ENCODE data around the gene TP53BP2. TPM values are rescaled to one million over a fixed set of nuclear protein-coding genes. Genes with fewer than 3 reads are reported as not detected.
"Not testable (repeated sequence)": the region's sequence is repeated elsewhere in the genome, so short reads cannot be mapped to it uniquely, and the experiment has no call there.

Gene TP53BP2
- total RNA-seq, 2 donors from 2014 or later: 27.4 to 34.3 TPM

DNA sequence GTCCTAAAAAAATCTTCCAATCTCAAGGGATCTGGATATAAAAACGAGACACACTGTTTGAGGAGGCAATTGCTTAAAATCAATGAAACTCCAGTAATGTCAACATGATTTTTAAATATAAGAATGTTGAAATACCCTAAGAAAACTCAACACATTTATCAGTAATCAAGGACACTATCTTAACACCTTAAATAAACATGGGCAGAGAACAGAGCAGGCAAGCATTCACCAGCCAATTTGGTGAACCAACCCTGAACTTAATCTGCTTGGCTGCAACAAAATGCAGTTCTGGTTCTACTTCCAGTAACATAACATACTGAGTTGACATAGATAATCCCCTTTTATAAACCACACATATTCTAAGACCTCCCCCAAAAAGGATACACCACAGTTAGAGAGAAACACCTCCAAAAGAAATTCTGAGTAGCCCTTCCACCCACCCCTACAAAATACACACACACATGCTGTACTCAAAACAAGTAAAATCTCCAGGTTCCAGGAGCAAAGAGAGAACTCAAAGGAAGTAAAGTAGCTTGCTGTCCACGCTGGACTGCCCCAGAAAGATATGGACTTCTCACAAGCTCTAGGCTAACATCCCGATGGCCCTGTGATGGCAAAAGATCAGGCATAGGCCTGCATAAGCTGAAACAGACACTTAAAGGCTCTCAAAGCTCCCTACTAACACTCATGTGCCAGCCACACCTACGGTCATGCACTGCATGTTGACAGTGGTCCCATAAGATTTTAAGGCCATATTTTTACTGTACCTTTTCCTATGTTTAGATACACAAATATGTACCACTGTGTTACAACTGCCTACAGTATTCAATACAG, 30.5 kb downstream of the TP53BP2 start:
- ATAC-seq (no peak), DNase-seq (no peak)
- intact Hi-C loops (cut with DNase I, micrococcal nuclease): no loop called here

- ATAC-seq (no peak), DNase-seq (no peak)
- intact Hi-C loops (cut with DNase I, micrococcal nuclease): no loop called here
Observed at GRCh38 chr1:223813645-223814044, 32.1 kb downstream of the TP53BP2 start.

DNA sequence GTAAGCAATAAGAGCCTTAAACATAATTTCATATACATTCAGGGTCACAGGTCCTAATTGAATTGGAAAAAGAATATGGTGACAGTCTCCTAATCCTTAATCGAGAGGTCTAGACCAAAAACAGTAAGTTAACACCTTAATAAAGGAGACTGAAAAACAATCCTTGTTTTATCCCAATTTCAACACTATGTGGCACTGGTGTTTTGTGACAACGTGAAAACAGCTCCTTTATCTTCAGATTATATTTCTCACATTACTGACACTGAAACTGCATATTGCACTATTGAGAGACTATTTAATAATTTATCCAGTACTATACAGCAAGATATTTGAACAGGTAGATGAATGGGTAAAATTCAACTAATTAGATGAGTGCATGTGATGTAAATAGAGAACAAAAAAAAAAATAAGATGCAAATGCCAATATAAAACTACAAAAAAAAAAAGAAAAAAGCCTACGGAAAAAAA, 34.1 kb downstream of the TP53BP2 start:
- ATAC-seq (peak; percentile 66), DNase-seq (no peak)
- intact Hi-C loops (cut with DNase I, micrococcal nuclease): no loop called here

GRCh38 chr1:223810586-223810985, 35.2 kb downstream of the TP53BP2 start:
- intact Hi-C loops (cut with DNase I, micrococcal nuclease): no loop called here
- DNase-seq (no peak), ATAC-seq (no peak)

- ATAC-seq; intact Hi-C loops (cut with DNase I, micrococcal nuclease); DNase-seq: not testable (repeated sequence)
Observed at GRCh38 chr1:223809905-223810304, 35.8 kb downstream of the TP53BP2 start.

DNA sequence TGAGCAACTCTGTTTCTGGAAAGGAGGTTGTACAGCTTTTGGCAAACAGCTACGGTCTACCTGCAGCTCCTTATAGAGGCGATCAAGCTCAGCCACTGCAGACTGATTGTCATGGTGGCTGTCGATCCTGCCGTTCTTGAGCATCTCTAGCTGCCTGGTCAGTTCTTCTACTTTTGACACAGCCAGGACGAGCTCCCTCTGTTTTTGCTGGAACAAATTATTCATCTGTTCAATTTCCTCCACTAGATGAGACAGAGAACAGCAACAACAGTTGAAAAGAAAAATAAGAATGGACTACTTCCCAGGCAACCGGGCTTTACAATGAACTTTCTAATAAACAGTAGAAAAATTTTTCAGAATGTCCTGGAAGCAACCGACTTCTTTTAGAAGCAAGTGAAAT, 42.5 kb downstream of the TP53BP2 start:
- intact Hi-C loops (cut with DNase I, micrococcal nuclease): no loop called here
- ATAC-seq (no peak), DNase-seq (no peak)

- DNase-seq (no peak), ATAC-seq (no peak)
- intact Hi-C loops (cut with DNase I, micrococcal nuclease): no loop called here
Observed at GRCh38 chr1:223802602-223803001, 43.1 kb downstream of the TP53BP2 start.

DNA sequence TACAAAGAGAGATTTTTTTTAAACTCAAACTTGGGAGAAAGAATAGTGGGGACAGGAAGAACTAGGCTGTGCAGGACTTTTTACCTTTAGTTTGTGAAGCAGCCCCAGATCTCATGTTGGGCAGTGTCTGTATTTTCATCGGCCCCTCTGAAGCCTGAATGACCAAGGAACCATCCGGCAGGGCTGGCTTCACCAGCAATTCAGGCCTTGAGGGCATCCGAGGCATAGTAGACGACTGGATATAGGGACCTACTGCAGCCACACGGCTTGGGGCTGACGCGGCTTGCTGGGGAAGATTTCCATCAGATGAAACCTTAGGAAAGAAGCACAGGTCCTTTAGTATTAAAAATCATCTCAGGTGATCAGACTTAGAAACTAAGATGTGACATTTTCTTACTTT, 43.7 kb downstream of the TP53BP2 start:
- no peak for DNase-seq
- intact Hi-C loops (cut with DNase I, micrococcal nuclease): no loop called here

DNA sequence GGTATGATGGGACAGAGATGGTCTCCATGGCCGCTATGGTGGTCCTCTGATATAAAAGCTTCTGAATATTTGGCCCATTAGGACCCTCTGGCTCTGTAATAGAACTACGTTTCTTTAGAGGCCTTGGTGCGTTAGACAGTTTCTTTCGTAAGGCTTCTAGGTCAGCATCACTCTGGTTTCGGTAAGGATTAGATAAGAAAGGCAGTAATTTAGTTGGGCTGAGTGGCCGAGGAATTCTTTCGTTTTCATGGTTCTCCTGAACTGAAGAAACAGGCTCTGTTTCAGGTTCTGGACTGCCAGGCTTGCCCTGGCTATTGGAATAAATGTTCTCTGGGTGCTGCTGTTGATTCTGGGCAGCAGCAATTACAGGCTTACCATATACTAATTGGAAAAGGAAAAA, 49.5 kb downstream of the TP53BP2 start:
- intact Hi-C loops (cut with DNase I, micrococcal nuclease): no loop called here
- no peak for ATAC-seq
- no peak for DNase-seq

More for the DNA sequence above, 43.7 kb downstream of the TP53BP2 start:
- ATAC-seq: no peak

DNA sequence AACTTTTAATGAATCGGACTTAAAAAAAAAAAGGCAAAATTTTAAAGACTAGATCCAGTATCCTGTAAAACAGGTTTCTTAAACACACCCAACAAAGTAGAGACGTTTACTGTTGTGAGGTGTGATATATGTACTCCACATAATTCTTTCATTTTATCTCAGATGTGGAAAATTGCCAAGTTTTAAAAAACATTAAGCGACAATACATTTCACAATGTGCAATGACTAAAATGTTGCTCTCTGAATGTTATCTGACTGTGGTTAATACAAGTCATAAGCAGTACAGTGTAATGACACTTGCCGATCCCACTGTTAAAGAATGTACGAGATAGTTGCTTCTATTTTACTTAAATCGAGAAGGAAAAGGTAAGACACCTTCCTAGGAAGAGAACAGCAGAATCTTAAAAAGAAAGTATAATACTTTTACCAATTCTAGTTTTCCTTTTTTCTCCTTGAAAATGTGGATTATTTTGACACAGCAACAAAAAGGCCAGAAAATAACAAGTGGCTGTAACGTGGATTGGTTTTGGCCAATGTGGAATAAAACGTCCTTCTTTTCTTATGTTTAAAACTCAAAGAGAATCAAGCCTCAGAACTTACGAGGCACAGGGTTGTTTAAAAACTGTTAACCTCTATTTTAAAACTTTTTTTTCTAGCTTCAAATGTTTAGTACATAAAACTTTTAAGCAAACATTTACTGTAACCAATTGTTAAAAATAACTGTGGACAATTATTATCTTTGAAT, 51.4 kb downstream of the TP53BP2 start:
- intact Hi-C loops (cut with DNase I, micrococcal nuclease): no loop called here
- no peak for ATAC-seq
- DNase-seq: no peak

DNA sequence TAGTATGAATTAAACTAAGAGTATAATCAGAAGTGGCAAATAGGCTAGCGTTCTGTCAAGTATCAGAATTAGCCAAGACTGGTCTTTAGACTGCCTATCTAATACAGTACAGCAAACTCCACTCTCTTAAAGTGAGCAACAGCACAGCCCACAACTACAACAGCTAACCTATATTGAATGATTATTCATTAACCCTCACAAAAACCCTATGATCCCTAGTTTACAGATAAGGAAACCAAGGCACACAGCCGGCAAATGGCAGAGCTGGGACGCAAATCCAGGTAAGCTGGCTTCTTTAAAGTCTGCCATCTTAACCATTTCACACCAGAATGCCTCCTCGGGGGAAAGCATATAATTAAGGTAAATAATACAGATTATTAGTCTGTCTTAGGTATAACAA, 52.0 kb downstream of the TP53BP2 start:
- DNase-seq: no peak

DNA sequence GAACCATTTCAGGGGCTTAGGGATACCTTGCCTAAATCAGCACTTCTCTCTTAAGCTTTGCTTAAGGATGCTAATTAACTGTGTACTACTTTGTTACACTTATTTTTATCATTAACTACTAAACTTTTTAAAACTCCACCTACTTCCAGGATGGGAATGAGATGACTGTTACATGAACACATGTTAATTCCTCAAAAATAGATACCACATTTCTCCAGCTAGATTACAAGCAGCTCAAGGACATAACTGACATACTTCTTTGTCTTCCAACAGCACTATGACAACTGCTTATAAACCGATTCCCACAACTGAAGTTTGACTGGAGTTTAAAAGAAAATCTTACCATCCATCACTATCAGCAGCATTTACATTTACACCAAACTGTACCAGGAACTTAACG, 53.7 kb downstream of the TP53BP2 start:
- ATAC-seq: no peak
- no peak for DNase-seq
- intact Hi-C loops (cut with DNase I, micrococcal nuclease): no loop called here

More for the DNA sequence above, 52.0 kb downstream of the TP53BP2 start:
- ATAC-seq: no peak
- intact Hi-C loops (cut with DNase I, micrococcal nuclease): no loop called here

- ATAC-seq (no peak), DNase-seq (no peak)
- intact Hi-C loops (cut with DNase I, micrococcal nuclease): no loop called here
Observed at GRCh38 chr1:223788746-223789415, 56.9 kb downstream of the TP53BP2 start.

- intact Hi-C loops (cut with DNase I, micrococcal nuclease): no loop called here
- DNase-seq: no peak
Observed at GRCh38 chr1:223785808-223786207, 59.9 kb downstream of the TP53BP2 start.

DNA sequence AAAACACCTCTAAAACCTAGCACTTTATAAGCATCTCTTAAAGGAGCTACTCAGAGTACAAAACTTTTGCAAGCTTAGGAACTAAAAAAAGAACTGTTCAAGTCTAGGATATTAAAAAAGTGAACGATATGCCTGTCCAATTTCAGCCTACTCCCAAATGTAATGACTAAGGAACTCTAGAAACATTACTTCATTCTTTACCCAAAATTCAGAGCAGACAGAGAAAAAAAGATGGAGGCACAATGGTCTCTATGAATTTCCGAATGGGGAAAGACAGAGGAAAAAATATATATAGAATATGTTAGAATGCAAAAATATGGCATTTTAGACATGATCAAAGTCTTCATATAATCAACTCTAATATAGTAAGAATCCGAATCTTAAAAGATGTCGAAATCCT, 61.2 kb downstream of the TP53BP2 start:
- intact Hi-C loops (cut with DNase I, micrococcal nuclease): no loop called here
- ATAC-seq: no peak

More at GRCh38 chr1:223785808-223786207, 59.9 kb downstream of the TP53BP2 start:
- ATAC-seq: no peak

DNA sequence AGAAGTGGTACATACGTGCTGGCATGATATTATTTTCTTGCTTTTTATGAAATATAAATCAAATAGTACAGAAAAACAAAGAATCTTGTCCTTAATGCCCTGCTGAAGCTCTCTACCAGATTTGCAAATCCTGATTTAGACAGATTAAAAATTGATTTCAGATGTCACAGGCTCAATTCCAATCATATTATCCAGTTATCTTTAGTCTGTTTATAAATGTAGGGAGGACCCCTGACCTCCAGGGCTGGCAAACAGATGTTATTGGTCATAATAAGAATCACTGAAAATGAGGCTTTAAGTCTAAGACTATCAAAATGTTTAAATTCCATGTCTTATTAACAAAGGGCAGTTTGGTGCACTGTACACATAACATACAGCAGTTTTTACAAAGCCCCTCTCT, 62.1 kb downstream of the TP53BP2 start:
- intact Hi-C loops (cut with DNase I, micrococcal nuclease): no loop called here
- no peak for ATAC-seq
- no peak for DNase-seq

More for the DNA sequence above, 61.2 kb downstream of the TP53BP2 start:
- no peak for DNase-seq

GRCh38 chr1:223780949-223781348, 64.8 kb downstream of the TP53BP2 start:
- intact Hi-C loops (cut with DNase I, micrococcal nuclease): no loop called here
- ATAC-seq (no peak), DNase-seq (no peak)

GRCh38 chr1:223780318-223780717, 65.4 kb downstream of the TP53BP2 start:
- intact Hi-C loops (cut with DNase I, micrococcal nuclease): no loop called here
- ATAC-seq (no peak), DNase-seq (no peak)

GRCh38 chr1:223776826-223777454, 68.8 kb downstream of the TP53BP2 start:
- no peak for DNase-seq
- intact Hi-C loops (cut with DNase I, micrococcal nuclease): no loop called here
- no peak for ATAC-seq

Measured in left colon (tissue), 2 donors.